Mucosa of descending colon (tissue), 3 donors: Measurements from ENCODE around the gene SESN3. TPM values are rescaled to one million over a fixed set of nuclear protein-coding genes. Genes with fewer than 3 reads are reported as not detected.
"Not testable (repeated sequence)": the region's sequence is repeated elsewhere in the genome, so short reads cannot be mapped to it uniquely, and the experiment has no call there.

Experiments
- ATAC-seq: fragments of 200-7000 bp; cut with Tn5 transposase; one replicate; pipeline ENCODE4 v1.9.1; 2020; ENCODE audit warnings: mild to moderate bottlenecking, moderate library complexity
- DNase-seq, 3 donors: peaks; one replicate each; pipeline ENCODE4 v3.0.0-alpha.2; 2020
- H3K36me3 ChIP-seq: fragments of 200-600 bp; one replicate; pipeline ENCODE4 v1.8.0; 2021; ENCODE audit warnings: low read depth, mild to moderate bottlenecking
- H3K4me1 ChIP-seq: fragments of 200-600 bp; one replicate; pipeline ENCODE4 v1.8.0; 2021; ENCODE audit warnings: low read depth, mild to moderate bottlenecking
- H3K4me3 ChIP-seq: fragments of 200-600 bp; one replicate; pipeline ENCODE4 v1.8.0; 2021; ENCODE audit warnings: mild to moderate bottlenecking
- H3K9me3 ChIP-seq: fragments of 200-600 bp; one replicate; pipeline ENCODE4 v1.8.0; 2021; ENCODE audit warnings: mild to moderate bottlenecking
- CTCF ChIP-seq: fragments of 200-600 bp; IDR thresholded peaks from one replicate; pipeline ENCODE4 v1.8.0; 2022; ENCODE audit warnings: antibody characterized with exemption, mild to moderate bottlenecking
- intact Hi-C, 2 donors: fragments of 100-400 bp; cut with DNase I in 1 of 2; cut with micrococcal nuclease in 1 of 2; formaldehyde crosslinking; loops; one replicate each; pipeline versions ENCODE4 v1.11.0 to v1.11.1; 2022; cut with DNase I, micrococcal nuclease
- total RNA-seq, 3 donors: library from RNA; stranded (reverse); fragmentation: NEBNext Ultra II Directional in 2 of 3; extraction: Animal tissue kit (Norgen Biotek cat#: 25700) in 2 of 3; gene quantifications; one replicate each; pipeline versions ENCODE4 v1.2.1 to v1.2.4, GENCODE V29; 2021 to 2023
- donor health status: DM: no; HTN: no; CAD: no; lungs with moderate emphysema.
- donor health status: DM: no; HTN: no; CAD: no.
- donor health status: DM: no; HTN: yes; CAD: no.

Gene SESN3
- total RNA-seq, 3 donors from 2014 or later: 13.8 to 26.1 (median 17.5) TPM

GRCh38 chr11:95254131-95254704, 23.2 kb upstream of the SESN3 start:
- intact Hi-C loops: no loop called here
- peak; percentile 57 to 86 (median 66) for DNase-seq
- no peak overlapping the region for H3K4me3 ChIP-seq
- H3K9me3 ChIP-seq: no peaks in the 10 kb centered on the region
- peak; percentile 99 for ATAC-seq
- H3K36me3 ChIP-seq: no peaks in the 10 kb centered on the region
- TF ChIP-seq CTCF: no peak
- H3K4me1 ChIP-seq: peaks cover 11% of the 10 kb centered on the region

GRCh38 chr11:95253141-95253540, 22.1 kb upstream of the SESN3 start:
- Histone ChIP-seq H3K4me3 (no peak overlapping the region), H3K4me1 (peaks cover 11% of the 10 kb centered on the region), H3K9me3 (no peaks in the 10 kb centered on the region), H3K36me3 (no peaks in the 10 kb centered on the region)
- no peak for TF ChIP-seq CTCF
- intact Hi-C loops: no loop called here
- DNase-seq (no peak), ATAC-seq (no peak)

- no peak for TF ChIP-seq CTCF
- intact Hi-C loops: no loop called here
- ATAC-seq (no peak), DNase-seq (no peak)
- Histone ChIP-seq H3K36me3 (no peaks in the 10 kb centered on the region), H3K4me3 (no peak overlapping the region), H3K9me3 (no peaks in the 10 kb centered on the region), H3K4me1 (peaks cover 11% of the 10 kb centered on the region)
Measured at GRCh38 chr11:95252586-95252985, 21.6 kb upstream of the SESN3 start.

- ATAC-seq, intact Hi-C loops, DNase-seq, H3K9me3 ChIP-seq, H3K36me3 ChIP-seq, H3K4me3 ChIP-seq: not testable (repeated sequence)
- peaks cover 11% of the 10 kb centered on the region for H3K4me1 ChIP-seq
Measured at GRCh38 chr11:95251896-95252295, 20.9 kb upstream of the SESN3 start.

- Histone ChIP-seq H3K9me3 (no peaks in the 10 kb centered on the region), H3K4me1 (peaks cover 11% of the 10 kb centered on the region), H3K4me3 (no peak overlapping the region), H3K36me3 (no peaks in the 10 kb centered on the region)
- intact Hi-C loops: no loop called here
- peak; percentile 18 for ATAC-seq
- no peak for TF ChIP-seq CTCF
- DNase-seq: no peak
Measured at GRCh38 chr11:95248666-95249467, 17.9 kb upstream of the SESN3 start.

GRCh38 chr11:95247883-95248282, 16.9 kb upstream of the SESN3 start:
- ATAC-seq: no peak
- intact Hi-C loops: no loop called here
- Histone ChIP-seq H3K36me3 (no peaks in the 10 kb centered on the region), H3K9me3 (no peaks in the 10 kb centered on the region), H3K4me3 (no peak overlapping the region), H3K4me1 (peaks cover 11% of the 10 kb centered on the region)
- TF ChIP-seq CTCF: no peak
- no peak for DNase-seq
